ENCODE data around the gene MRPL11.

GRCh38 chr11:66476173-66476840 lies 37.7 kb upstream of the MRPL11 start:
- TF ChIP-seq MAX (IDR thresholded peaks at IDR 0.05; ENCODE audit: insufficient read depth, insufficient read length) (no peak), CTCF (IDR thresholded peaks at IDR 0.05; ENCODE audit: extremely low read depth in 1 of 2, insufficient read depth in 1 of 2, low read depth in 1 of 2, low read length in 2 of 2) (no peak), POLR2A (IDR thresholded peaks at IDR 0.05; ENCODE audit: low read depth, low read length) (no peak), MYC (IDR thresholded peaks at IDR 0.05; ENCODE audit: low read depth, low read length) (no peak), POLR2AphosphoS5 (IDR thresholded peaks at IDR 0.05; ENCODE audit: insufficient read depth, low read depth, low read length) (no peak), EZH2 (IDR thresholded peaks at IDR 0.05; ENCODE audit: borderline replicate concordance, low read depth, low read length, severe bottlenecking) (no peak)
